HepG2 (cell line): ENCODE measurements around the gene IGFLR1. TPM values are rescaled to one million over a fixed set of nuclear protein-coding genes. Genes with fewer than 3 reads are reported as not detected.

Source experiments
- CCDC6 ChIP-seq: sonication (generic); formaldehyde crosslinking; IDR thresholded peaks from 2 replicates; pipeline ENCODE4 v1.8.1; 2022; ENCODE audit warnings: mild to moderate bottlenecking, missing genetic modification reagents, moderate library complexity
- DMAP1 ChIP-seq: IDR thresholded peaks from 2 replicates; pipeline ENCODE4 v1.6.1; 2016
- EP300 ChIP-seq, 3 experiments: sonication (generic) in 1 of 3; formaldehyde crosslinking in 1 of 3; IDR thresholded peaks; 2 replicates each; pipeline versions ENCODE4 v1.5.1 to v1.6.1; 2011 to 2020; ENCODE audit warnings: low read depth in 2 of 3, low read length in 2 of 3, borderline replicate concordance in 1 of 3, improper control_type of control experiment in 1 of 3, mild to moderate bottlenecking in 1 of 3, missing genetic modification reagents in 1 of 3, moderate library complexity in 1 of 3
- FOXC1 ChIP-seq: sonication (generic); formaldehyde crosslinking; IDR thresholded peaks from 2 replicates; pipeline ENCODE4 v1.8.0; 2022; ENCODE audit warnings: mild to moderate bottlenecking, missing genetic modification reagents, borderline replicate concordance
- HIVEP1 ChIP-seq: sonication (generic); formaldehyde crosslinking; IDR thresholded peaks from 2 replicates; pipeline ENCODE4 v1.4.0; 2020; ENCODE audit warnings: mild to moderate bottlenecking, missing genetic modification reagents
- MBD4 ChIP-seq: IDR thresholded peaks from 2 replicates; pipeline ENCODE4 v1.6.1; 2012; ENCODE audit warnings: low read length, inconsistent platforms, borderline replicate concordance
- MTERF4 ChIP-seq: sonication (generic); formaldehyde crosslinking; IDR thresholded peaks from 2 replicates; pipeline ENCODE4 v1.8.0; 2023; ENCODE audit warnings: mild to moderate bottlenecking, missing genetic modification reagents
- NFE2 ChIP-seq: sonication (generic); formaldehyde crosslinking; IDR thresholded peaks from 2 replicates; pipeline ENCODE4 v1.4.0; 2020; ENCODE audit warnings: missing genetic modification reagents
- NFE2L2 ChIP-seq: fragments of 150-350 bp; IDR thresholded peaks from 2 replicates; pipeline ENCODE4 v1.6.1; 2014; ENCODE audit warnings: low read length
- RARG ChIP-seq: sonication (generic); formaldehyde crosslinking; IDR thresholded peaks from 2 replicates; pipeline ENCODE4 v1.4.0; 2020; ENCODE audit warnings: low read depth, mild to moderate bottlenecking, missing genetic modification reagents
- SIN3B ChIP-seq: fragments of 150-350 bp; IDR thresholded peaks from 2 replicates; pipeline ENCODE4 v1.6.1; 2014; ENCODE audit warnings: low read length
- TMF1 ChIP-seq: sonication (generic); formaldehyde crosslinking; IDR thresholded peaks from 2 replicates; pipeline ENCODE4 v1.8.1; 2022; ENCODE audit warnings: low read depth, missing genetic modification reagents
- ZBTB21 ChIP-seq: sonication (generic); formaldehyde crosslinking; IDR thresholded peaks from 2 replicates; pipeline ENCODE4 v1.4.0; 2020; ENCODE audit warnings: missing genetic modification reagents
- ZFP41 ChIP-seq: sonication (generic); formaldehyde crosslinking; IDR thresholded peaks from 2 replicates; pipeline ENCODE4 v1.4.0; 2020; ENCODE audit warnings: mild to moderate bottlenecking, missing genetic modification reagents, borderline replicate concordance
- ZMYM3 ChIP-seq: sonication (generic); formaldehyde crosslinking; IDR thresholded peaks from 2 replicates; pipeline ENCODE4 v1.5.1; 2020; ENCODE audit warnings: mild to moderate bottlenecking, missing genetic modification reagents
- ZNF17 ChIP-seq: sonication (generic); formaldehyde crosslinking; IDR thresholded peaks from 2 replicates; pipeline ENCODE4 v1.5.0; 2020; ENCODE audit warnings: mild to moderate bottlenecking, missing genetic modification reagents
- ZNF263 ChIP-seq: sonication (generic); formaldehyde crosslinking; IDR thresholded peaks from 2 replicates; pipeline ENCODE4 v1.4.0; 2020; ENCODE audit warnings: missing genetic modification reagents
- ZNF30 ChIP-seq: sonication (generic); formaldehyde crosslinking; IDR thresholded peaks from 2 replicates; pipeline ENCODE4 v1.5.0; 2020; ENCODE audit warnings: mild to moderate bottlenecking, missing genetic modification reagents
- ZNF430 ChIP-seq: sonication (generic); formaldehyde crosslinking; IDR thresholded peaks from 2 replicates; pipeline ENCODE4 v1.9.0; 2021; ENCODE audit warnings: mild to moderate bottlenecking, missing genetic modification reagents
- ZNF446 ChIP-seq: sonication (generic); formaldehyde crosslinking; IDR thresholded peaks from 2 replicates; pipeline ENCODE4 v1.5.0; 2020; ENCODE audit warnings: mild to moderate bottlenecking, missing genetic modification reagents
- ZNF460 ChIP-seq: sonication (generic); formaldehyde crosslinking; IDR thresholded peaks from 2 replicates; pipeline ENCODE4 v1.5.1; 2020; ENCODE audit warnings: missing genetic modification reagents, mild to moderate bottlenecking, borderline replicate concordance
- ZSCAN22 ChIP-seq: sonication (generic); formaldehyde crosslinking; IDR thresholded peaks from 2 replicates; pipeline ENCODE4 v1.4.0; 2020; ENCODE audit warnings: mild to moderate bottlenecking, missing genetic modification reagents
- polyA plus RNA-seq, 8 experiments: library from polyadenylated mRNA; depleted of rRNA in 3 of 8; stranded (reverse) in 7 of 8; unstranded in 1 of 8; fragments of >200 nt; fragmentation: Illumina TruSeq in 4 of 8; extraction: Trizol in 4 of 8; gene quantifications; 2 replicates each; pipeline versions ENCODE4 v1.2.1 to v1.2.3, GENCODE V29; 2011 to 2016; ENCODE audit warnings: low read depth in 4 of 8, missing spikeins in 1 of 8, mixed read lengths in 1 of 8; ENCODE audit not compliant: insufficient read depth in 1 of 8
- total RNA-seq, 5 experiments: library from RNA; depleted of rRNA; stranded (reverse); fragments of >200 nt; fragmentation: Illumina TruSeq; extraction: Trizol; gene quantifications; 2 replicates each; pipeline ENCODE4 v1.2.3, GENCODE V29; 2016; ENCODE audit warnings: low read depth in 1 of 5
- TF ChIP-seq, protein P1 (sequence below): sonication (generic); formaldehyde crosslinking; conservative IDR thresholded peaks from 2 replicates; pipeline ENCODE4 v1.4.0; 2020; ENCODE audit warnings: mild to moderate bottlenecking, missing genetic modification reagents, moderate library complexity
- TF ChIP-seq, protein P2 (sequence below), 2 experiments: sonication (generic) in 1 of 2; formaldehyde crosslinking in 1 of 2; IDR thresholded peaks; 2 replicates each; pipeline versions ENCODE4 v1.4.0 to v1.6.1; 2016 to 2020; ENCODE audit warnings: borderline replicate concordance in 1 of 2, low read depth in 1 of 2, mild to moderate bottlenecking in 1 of 2, missing genetic modification reagents in 1 of 2

IGFLR1 gene
- total and polyA plus RNA-seq, 2 of the 13 experiments (the other 11 are each of a cell fraction or from before 2014, with no cell fraction given) = 5.4 to 8.9 TPM

DNA sequence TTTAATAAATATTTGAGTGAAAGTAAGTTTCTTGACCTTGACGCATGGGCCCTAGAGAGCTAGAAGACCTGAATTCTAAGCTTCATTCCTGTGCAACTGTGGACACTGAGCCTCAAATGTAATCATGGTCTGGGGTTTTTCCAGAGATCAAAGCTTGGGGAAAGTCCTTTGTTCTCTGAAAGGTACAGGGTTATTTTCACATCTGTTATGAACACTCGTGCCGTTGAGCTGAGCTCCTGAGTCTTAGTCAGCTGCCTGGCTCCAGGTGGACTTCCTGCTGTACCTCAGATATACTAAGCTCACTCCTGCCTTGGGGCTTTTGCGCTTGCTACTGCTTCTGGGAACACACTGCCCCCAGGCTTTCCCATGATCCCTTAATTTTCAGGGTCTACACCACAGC, 45.4 kb downstream of the IGFLR1 start (continued):
- TF ChIP-seq, protein P1, sequence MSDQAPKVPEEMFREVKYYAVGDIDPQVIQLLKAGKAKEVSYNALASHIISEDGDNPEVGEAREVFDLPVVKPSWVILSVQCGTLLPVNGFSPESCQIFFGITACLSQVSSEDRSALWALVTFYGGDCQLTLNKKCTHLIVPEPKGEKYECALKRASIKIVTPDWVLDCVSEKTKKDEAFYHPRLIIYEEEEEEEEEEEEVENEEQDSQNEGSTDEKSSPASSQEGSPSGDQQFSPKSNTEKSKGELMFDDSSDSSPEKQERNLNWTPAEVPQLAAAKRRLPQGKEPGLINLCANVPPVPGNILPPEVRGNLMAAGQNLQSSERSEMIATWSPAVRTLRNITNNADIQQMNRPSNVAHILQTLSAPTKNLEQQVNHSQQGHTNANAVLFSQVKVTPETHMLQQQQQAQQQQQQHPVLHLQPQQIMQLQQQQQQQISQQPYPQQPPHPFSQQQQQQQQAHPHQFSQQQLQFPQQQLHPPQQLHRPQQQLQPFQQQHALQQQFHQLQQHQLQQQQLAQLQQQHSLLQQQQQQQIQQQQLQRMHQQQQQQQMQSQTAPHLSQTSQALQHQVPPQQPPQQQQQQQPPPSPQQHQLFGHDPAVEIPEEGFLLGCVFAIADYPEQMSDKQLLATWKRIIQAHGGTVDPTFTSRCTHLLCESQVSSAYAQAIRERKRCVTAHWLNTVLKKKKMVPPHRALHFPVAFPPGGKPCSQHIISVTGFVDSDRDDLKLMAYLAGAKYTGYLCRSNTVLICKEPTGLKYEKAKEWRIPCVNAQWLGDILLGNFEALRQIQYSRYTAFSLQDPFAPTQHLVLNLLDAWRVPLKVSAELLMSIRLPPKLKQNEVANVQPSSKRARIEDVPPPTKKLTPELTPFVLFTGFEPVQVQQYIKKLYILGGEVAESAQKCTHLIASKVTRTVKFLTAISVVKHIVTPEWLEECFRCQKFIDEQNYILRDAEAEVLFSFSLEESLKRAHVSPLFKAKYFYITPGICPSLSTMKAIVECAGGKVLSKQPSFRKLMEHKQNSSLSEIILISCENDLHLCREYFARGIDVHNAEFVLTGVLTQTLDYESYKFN (CRISPR knock-in tag) = peak; percentile 66
- TF ChIP-seq ZNF263 (CRISPR knock-in tag) = no peak
- TF ChIP-seq ZFP41 (CRISPR knock-in tag) = no peak
- 0 out of 2 replicates have a peak, but pooled peaks have one; percentile 12 for TF ChIP-seq ZMYM3 (CRISPR knock-in tag)
- TF ChIP-seq MBD4 = no peak
- no peak for TF ChIP-seq ZNF17 (CRISPR knock-in tag)
- TF ChIP-seq NFE2L2 = no peak
- TF ChIP-seq ZNF30 (CRISPR knock-in tag) = no peak
- no peak; the same call in 1 of the 2 replicates for TF ChIP-seq HIVEP1 (CRISPR knock-in tag)
- no peak for TF ChIP-seq ZBTB21 (CRISPR knock-in tag)
- TF ChIP-seq ZNF446 (CRISPR knock-in tag) = no peak
- no peak for TF ChIP-seq RARG (CRISPR knock-in tag)
- TF ChIP-seq, protein P2, sequence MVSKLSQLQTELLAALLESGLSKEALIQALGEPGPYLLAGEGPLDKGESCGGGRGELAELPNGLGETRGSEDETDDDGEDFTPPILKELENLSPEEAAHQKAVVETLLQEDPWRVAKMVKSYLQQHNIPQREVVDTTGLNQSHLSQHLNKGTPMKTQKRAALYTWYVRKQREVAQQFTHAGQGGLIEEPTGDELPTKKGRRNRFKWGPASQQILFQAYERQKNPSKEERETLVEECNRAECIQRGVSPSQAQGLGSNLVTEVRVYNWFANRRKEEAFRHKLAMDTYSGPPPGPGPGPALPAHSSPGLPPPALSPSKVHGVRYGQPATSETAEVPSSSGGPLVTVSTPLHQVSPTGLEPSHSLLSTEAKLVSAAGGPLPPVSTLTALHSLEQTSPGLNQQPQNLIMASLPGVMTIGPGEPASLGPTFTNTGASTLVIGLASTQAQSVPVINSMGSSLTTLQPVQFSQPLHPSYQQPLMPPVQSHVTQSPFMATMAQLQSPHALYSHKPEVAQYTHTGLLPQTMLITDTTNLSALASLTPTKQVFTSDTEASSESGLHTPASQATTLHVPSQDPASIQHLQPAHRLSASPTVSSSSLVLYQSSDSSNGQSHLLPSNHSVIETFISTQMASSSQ (IDR thresholded peaks at IDR 0.05; ENCODE audit: low read depth) = no peak
- TF ChIP-seq, protein P2 (CRISPR knock-in tag; IDR thresholded peaks at IDR 0.05; ENCODE audit: borderline replicate concordance) = no peak
- TF ChIP-seq TMF1 (CRISPR knock-in tag) = no peak
- TF ChIP-seq MTERF4 (CRISPR knock-in tag) = no peak
- TF ChIP-seq ZNF430 = no peak
- no peak for TF ChIP-seq ZSCAN22
- TF ChIP-seq EP300 (IDR thresholded peaks at IDR 0.05; ENCODE audit: low read depth in 2 of 2, low read length in 2 of 2) = peak in 1 of 2 experiments; percentile 49; a peak in 2 of 4 replicates
- TF ChIP-seq EP300 (CRISPR knock-in tag; IDR thresholded peaks at IDR 0.05; ENCODE audit: borderline replicate concordance) = no peak
- TF ChIP-seq DMAP1 (CRISPR knock-in tag) = no peak
- no peak for TF ChIP-seq CCDC6 (CRISPR knock-in tag)
- TF ChIP-seq FOXC1 = 0 out of 2 replicates have a peak, but pooled peaks have one; percentile 46
- TF ChIP-seq SIN3B = no peak
- no peak for TF ChIP-seq NFE2
- TF ChIP-seq ZNF460 (CRISPR knock-in tag) = peak; percentile 4; the same call in 1 of the 2 replicates
